ENCODE measurements around the gene MS4A18.
A peak's percentile ranks its signal among the peaks of the same experiment; 100 is the strongest.

The MS4A18 gene

GRCh38 chr11:60786811-60787567 lies 62.5 kb downstream of the MS4A18 start:
- DNase-seq = peak in 1 of 51 donors; percentile 10

GRCh38 chr11:60788401-60789125 lies 64.0 kb downstream of the MS4A18 start:
- no peak for DNase-seq

- no peak for DNase-seq
Observed at GRCh38 chr11:60790726-60791125, 66.2 kb downstream of the MS4A18 start.

- no peak for DNase-seq
Observed at GRCh38 chr11:60791153-60791933, 66.8 kb downstream of the MS4A18 start.

GRCh38 chr11:60792521-60792920 lies 68.0 kb downstream of the MS4A18 start:
- no peak for DNase-seq

Data from hypothalamus (tissue), 51 donors.